ENCODE data around the gene TMEM135.

Gene TMEM135

DNA sequence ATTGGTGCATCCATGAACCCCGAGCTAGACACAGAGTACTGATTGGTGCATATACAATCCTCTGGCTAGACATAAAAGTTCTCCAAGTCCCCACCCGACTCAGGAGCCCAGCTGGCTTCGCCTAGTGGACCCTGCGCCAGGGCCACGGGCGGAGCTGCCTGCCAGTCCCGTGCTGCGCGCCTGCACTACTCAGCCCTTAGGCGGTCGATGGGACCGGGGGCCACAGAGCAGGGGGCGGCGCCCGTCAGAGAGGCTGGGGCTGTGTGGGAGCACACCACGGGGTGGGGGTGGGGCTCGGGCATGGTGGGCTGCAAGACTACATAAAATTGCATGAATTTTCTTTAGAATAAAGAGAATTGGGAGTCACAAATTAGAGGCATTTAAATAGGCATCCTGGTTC is 248.6 kb downstream of the TMEM135 start:
- Histone ChIP-seq H3K36me3 (peaks cover 0 to 12% (median 6%) of the 10 kb centered on the region in 11 experiments; a peak in 10 of 22 replicates), H3K4me1 (no peaks in the 10 kb centered on the region), H4K20me1 (no peaks in the 10 kb centered on the region), H3K27me3 (no peaks in the 10 kb centered on the region), H3K9me3 (replicated peaks in 1 of 11) (peaks cover 8 to 14% (median 9%) of the 10 kb centered on the region in 11 experiments; a peak in 18 of 22 replicates), H3K9ac (no peak overlapping the region), H3K4me3 (no peak overlapping the region), H3K4me2 (no peak overlapping the region), H3K27ac (no peak overlapping the region)
- no peak for TF ChIP-seq Cebpa-rat (IDR thresholded peaks at IDR 0.05)

DNA sequence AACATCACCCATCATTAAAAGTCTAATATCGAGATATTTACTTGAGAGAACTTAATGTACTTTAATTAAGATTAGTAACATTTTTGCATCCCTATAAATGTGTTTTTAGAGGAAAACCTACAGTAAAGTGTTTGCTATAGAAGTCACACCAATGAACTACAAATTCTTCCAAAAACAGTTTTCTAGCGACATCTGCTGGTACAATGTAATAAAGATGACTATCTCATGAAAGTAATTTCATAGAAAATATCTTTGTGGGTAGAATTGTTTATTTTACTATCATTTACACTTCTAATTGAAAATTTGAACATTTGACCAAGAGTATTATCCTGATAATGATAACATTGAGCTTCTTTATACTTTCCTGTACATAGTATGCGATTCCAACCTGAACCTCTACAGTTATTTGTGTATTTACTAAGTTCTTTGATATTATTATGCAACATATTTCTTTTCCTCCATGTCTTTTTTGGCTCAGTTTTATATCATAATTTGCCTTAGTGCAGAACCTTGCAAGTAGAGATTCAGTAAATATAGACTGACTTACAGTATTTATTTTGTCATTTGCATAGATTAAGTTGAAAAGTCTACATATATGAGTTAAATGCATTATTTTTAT is 252.7 kb downstream of the TMEM135 start:
- Histone ChIP-seq H3K9ac (no peak overlapping the region), H3K9me3 (replicated peaks in 1 of 11) (peaks cover 5 to 10% (median 5%) of the 10 kb centered on the region in 11 experiments; a peak in 18 of 22 replicates), H4K20me1 (no peaks in the 10 kb centered on the region; a peak in 1 of 22 replicates), H3K27me3 (no peaks in the 10 kb centered on the region), H3K4me1 (peaks cover 0 to 4% (median 0%) of the 10 kb centered on the region in 10 experiments; a peak in 1 of 20 replicates), H3K4me2 (no peak overlapping the region), H3K27ac (no peak overlapping the region), H3K4me3 (no peak overlapping the region), H3K36me3 (peaks cover 0 to 6% (median 4%) of the 10 kb centered on the region in 11 experiments; a peak in 10 of 22 replicates)
- TF ChIP-seq Cebpa-rat (IDR thresholded peaks at IDR 0.05): no peak

DNA sequence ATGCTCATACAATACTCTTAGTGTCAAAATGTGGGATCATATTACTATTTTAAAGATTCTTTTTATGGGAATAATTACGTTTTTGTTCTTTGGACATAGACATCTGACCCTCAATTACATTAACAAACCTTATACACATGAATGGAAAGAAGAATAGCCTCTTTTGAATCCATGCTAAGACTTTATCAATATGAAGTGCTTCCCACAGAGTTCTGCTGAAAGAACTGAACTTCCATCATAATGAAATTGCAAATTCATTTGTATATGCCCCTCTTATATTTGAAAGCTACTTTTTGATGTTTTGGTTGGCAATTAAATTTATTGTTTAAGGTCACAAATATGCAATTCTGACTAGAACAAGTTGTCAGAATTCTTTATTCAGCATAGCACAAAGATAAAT is 254.9 kb downstream of the TMEM135 start:
- H3K4me1 ChIP-seq: peaks cover 0 to 4% (median 0%) of the 10 kb centered on the region in 10 experiments; a peak in 1 of 20 replicates
- no peaks in the 10 kb centered on the region for H3K27me3 ChIP-seq
- H3K27ac ChIP-seq: no peak overlapping the region
- no peak overlapping the region for H3K4me3 ChIP-seq
- no peaks in the 10 kb centered on the region for H3K9me3 ChIP-seq (replicated peaks in 1 of 11)
- no peak overlapping the region for H3K9ac ChIP-seq
- no peak for TF ChIP-seq Cebpa-rat (IDR thresholded peaks at IDR 0.05)
- peaks cover 0 to 8% (median 0%) of the 10 kb centered on the region in 11 experiments; a peak in 1 of 22 replicates for H3K36me3 ChIP-seq
- H3K4me2 ChIP-seq: no peak overlapping the region
- no peaks in the 10 kb centered on the region; a peak in 1 of 22 replicates for H4K20me1 ChIP-seq

DNA sequence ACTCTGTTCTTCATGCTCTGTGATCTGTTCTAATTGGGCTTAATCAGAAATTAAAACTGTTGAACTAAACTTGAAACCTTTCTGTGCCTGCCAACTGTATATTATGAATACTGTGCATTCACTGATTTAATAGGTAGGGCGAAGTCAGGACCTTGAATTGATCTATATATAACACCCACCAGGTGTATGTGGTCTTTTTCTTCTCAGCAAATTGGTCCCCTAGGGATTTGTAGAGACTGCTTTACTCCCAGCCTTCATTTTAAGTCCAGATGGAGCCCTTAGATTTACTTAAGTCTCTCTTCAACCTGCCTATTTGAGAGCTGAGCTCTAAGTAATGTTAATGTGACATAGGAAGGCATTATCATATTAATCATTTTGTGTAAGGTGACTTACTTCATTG is 257.5 kb downstream of the TMEM135 start:
- H3K4me3 ChIP-seq: no peak overlapping the region
- TF ChIP-seq Cebpa-rat (IDR thresholded peaks at IDR 0.05): no peak
- H3K9me3 ChIP-seq (replicated peaks in 1 of 11): peaks cover 0 to 13% (median 0%) of the 10 kb centered on the region in 11 experiments; a peak in 4 of 22 replicates
- peaks cover 0 to 25% (median 0%) of the 10 kb centered on the region in 11 experiments; a peak in 1 of 22 replicates for H3K36me3 ChIP-seq
- H4K20me1 ChIP-seq: peaks cover 0 to under 1% (median 0%) of the 10 kb centered on the region in 11 experiments; a peak in 2 of 22 replicates
- no peaks in the 10 kb centered on the region for H3K27me3 ChIP-seq
- peaks cover 0 to 4% (median 0%) of the 10 kb centered on the region in 10 experiments; a peak in 2 of 20 replicates for H3K4me1 ChIP-seq
- H3K27ac ChIP-seq: no peak overlapping the region
- no peak overlapping the region for H3K4me2 ChIP-seq
- H3K9ac ChIP-seq: no peak overlapping the region

GRCh38 chr11:87296627-87297026 is 258.9 kb downstream of the TMEM135 start:
- H3K4me2 ChIP-seq: no peak overlapping the region
- no peaks in the 10 kb centered on the region for H3K27me3 ChIP-seq
- H3K36me3 ChIP-seq: peaks cover 0 to 25% (median 0%) of the 10 kb centered on the region in 11 experiments; a peak in 2 of 22 replicates
- no peak overlapping the region for H3K9ac ChIP-seq
- TF ChIP-seq Cebpa-rat (IDR thresholded peaks at IDR 0.05): no peak
- peaks cover 0 to 13% (median 0%) of the 10 kb centered on the region in 11 experiments; a peak in 4 of 22 replicates for H3K9me3 ChIP-seq (replicated peaks in 1 of 11)
- peaks cover 0 to 4% (median 0%) of the 10 kb centered on the region in 10 experiments; a peak in 2 of 20 replicates for H3K4me1 ChIP-seq
- H3K4me3 ChIP-seq: no peak overlapping the region
- H3K27ac ChIP-seq: no peak overlapping the region
- H4K20me1 ChIP-seq: peaks cover 0 to 9% (median 0%) of the 10 kb centered on the region in 11 experiments; a peak in 3 of 22 replicates

- Histone ChIP-seq H3K9ac (no peak overlapping the region), H3K27me3 (no peaks in the 10 kb centered on the region), H3K27ac (no peak overlapping the region), H3K4me3 (no peak overlapping the region), H3K36me3 (peaks cover 0 to 34% (median 3%) of the 10 kb centered on the region in 11 experiments; a peak in 8 of 22 replicates), H3K4me1 (peaks cover 0 to 4% (median 0%) of the 10 kb centered on the region in 10 experiments; a peak in 2 of 20 replicates), H3K9me3 (replicated peaks in 1 of 11) (peaks cover 0 to 13% (median 0%) of the 10 kb centered on the region in 11 experiments; a peak in 4 of 22 replicates), H4K20me1 (peaks cover 0 to 9% (median 0%) of the 10 kb centered on the region in 11 experiments; a peak in 2 of 22 replicates), H3K4me2 (no peak overlapping the region)
- no peak for TF ChIP-seq Cebpa-rat (IDR thresholded peaks at IDR 0.05)
Observed at GRCh38 chr11:87298155-87298554, 260.4 kb downstream of the TMEM135 start.

DNA sequence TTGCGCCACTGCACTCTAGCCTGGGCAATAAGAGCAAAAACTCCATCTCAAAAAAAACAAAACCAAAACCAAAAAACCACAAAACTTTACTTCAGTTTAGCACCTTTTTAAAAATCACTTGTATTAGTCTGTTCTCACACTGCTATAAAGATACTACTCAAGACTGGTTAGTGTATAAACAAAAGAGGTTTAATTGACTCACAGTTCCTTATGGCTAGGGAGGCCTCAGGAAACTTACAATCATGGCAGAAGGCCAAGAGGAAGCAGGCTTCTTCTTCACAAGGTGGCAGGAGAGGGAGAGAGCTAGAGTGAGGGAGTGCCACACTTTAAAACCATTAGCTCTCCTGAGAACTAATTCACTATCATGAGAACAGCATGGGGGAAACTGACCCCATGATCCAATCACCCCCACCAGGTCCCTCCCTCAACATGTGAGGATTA is 261.3 kb downstream of the TMEM135 start:
- peaks cover 0 to 4% (median 0%) of the 10 kb centered on the region in 10 experiments; a peak in 2 of 20 replicates for H3K4me1 ChIP-seq

DNA sequence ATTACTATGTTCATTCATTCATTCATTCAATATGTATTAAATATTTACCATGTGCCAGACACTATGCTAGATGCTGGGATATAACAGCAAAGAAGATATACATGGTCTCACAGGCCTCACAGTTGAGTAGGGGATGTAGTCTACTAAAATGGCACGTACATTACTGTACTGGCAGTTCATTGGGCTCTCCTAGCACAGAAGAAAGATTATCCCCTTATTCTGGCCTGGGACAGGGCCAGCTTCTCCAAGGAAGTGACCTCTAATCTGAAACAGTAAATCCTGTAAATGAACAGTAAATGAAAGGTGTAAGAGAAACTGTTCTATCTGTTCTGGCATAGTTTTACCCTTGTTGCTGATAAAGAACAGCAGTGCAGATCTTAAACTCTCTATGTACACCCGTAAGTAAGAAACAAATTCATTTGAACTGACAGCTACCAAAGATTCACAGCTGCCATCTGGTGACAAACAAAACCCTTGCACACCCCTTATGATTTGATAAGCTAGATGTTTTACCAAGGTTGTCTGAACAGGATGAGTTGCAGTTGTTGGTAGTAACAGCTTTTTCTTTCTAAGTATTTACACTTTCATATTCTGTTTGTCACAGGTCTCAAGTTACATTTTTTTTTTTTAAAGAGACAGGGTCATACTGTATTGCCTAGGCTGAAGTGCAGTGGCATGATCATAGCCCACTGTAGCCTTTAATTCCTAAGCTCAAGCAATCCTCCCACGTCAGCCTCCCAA is 263.1 kb downstream of the TMEM135 start:
- Histone ChIP-seq H3K9me3 (replicated peaks in 1 of 11) (peaks cover 0 to 13% (median 0%) of the 10 kb centered on the region in 11 experiments; a peak in 4 of 22 replicates), H3K9ac (no peak overlapping the region), H3K4me2 (no peak overlapping the region), H4K20me1 (peaks cover 0 to 9% (median 0%) of the 10 kb centered on the region in 11 experiments; a peak in 2 of 22 replicates), H3K27ac (no peak overlapping the region), H3K4me1 (peaks cover 0 to 4% (median 0%) of the 10 kb centered on the region in 10 experiments; a peak in 1 of 20 replicates), H3K27me3 (no peaks in the 10 kb centered on the region), H3K4me3 (no peak overlapping the region), H3K36me3 (peaks cover 0 to 50% (median 9%) of the 10 kb centered on the region in 11 experiments; a peak in 13 of 22 replicates)
- no peak for TF ChIP-seq Cebpa-rat (IDR thresholded peaks at IDR 0.05)

More for the DNA sequence above, 261.3 kb downstream of the TMEM135 start:
- H3K4me2 ChIP-seq: no peak overlapping the region
- no peak overlapping the region for H3K9ac ChIP-seq
- no peak overlapping the region for H3K27ac ChIP-seq
- no peak for TF ChIP-seq Cebpa-rat (IDR thresholded peaks at IDR 0.05)
- peaks cover 0 to 43% (median 6%) of the 10 kb centered on the region in 11 experiments; a peak in 13 of 22 replicates for H3K36me3 ChIP-seq
- H4K20me1 ChIP-seq: peaks cover 0 to 9% (median 0%) of the 10 kb centered on the region in 11 experiments; a peak in 2 of 22 replicates
- H3K27me3 ChIP-seq: no peaks in the 10 kb centered on the region
- no peak overlapping the region for H3K4me3 ChIP-seq
- H3K9me3 ChIP-seq (replicated peaks in 1 of 11): peaks cover 0 to 13% (median 0%) of the 10 kb centered on the region in 11 experiments; a peak in 4 of 22 replicates

Data from BLaER1 treated with 17β-estradiol and CSF1 and Interleukin-3, amounts not matched to agents 10 nM and 100 nM (cell line).